Stimulated activated CD4-positive, alpha-beta T cell treated with anti-CD3 and anti-CD28 coated beads, Interleukin-4, amount 100 ng/mL, for 24 hours (primary cell): Measurements from ENCODE around the gene LCP1.
"Not testable (repeated sequence)": the region's sequence is repeated elsewhere in the genome, so short reads cannot be mapped to it uniquely, and the experiment has no call there.

Experiments used
- DNase-seq: peaks from one replicate; pipeline ENCODE4 v3.0.0-alpha.2; 2020

Gene LCP1, protein sequence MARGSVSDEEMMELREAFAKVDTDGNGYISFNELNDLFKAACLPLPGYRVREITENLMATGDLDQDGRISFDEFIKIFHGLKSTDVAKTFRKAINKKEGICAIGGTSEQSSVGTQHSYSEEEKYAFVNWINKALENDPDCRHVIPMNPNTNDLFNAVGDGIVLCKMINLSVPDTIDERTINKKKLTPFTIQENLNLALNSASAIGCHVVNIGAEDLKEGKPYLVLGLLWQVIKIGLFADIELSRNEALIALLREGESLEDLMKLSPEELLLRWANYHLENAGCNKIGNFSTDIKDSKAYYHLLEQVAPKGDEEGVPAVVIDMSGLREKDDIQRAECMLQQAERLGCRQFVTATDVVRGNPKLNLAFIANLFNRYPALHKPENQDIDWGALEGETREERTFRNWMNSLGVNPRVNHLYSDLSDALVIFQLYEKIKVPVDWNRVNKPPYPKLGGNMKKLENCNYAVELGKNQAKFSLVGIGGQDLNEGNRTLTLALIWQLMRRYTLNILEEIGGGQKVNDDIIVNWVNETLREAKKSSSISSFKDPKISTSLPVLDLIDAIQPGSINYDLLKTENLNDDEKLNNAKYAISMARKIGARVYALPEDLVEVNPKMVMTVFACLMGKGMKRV

GRCh38 chr13:46181840-46182490 lies at the start of gene LCP1:
LCP1 (minus strand) TSS chr13:46182177; CDS start chr13:46159662, 22,515 bp downstream.
- DNase-seq = peak; percentile 84

DNA sequence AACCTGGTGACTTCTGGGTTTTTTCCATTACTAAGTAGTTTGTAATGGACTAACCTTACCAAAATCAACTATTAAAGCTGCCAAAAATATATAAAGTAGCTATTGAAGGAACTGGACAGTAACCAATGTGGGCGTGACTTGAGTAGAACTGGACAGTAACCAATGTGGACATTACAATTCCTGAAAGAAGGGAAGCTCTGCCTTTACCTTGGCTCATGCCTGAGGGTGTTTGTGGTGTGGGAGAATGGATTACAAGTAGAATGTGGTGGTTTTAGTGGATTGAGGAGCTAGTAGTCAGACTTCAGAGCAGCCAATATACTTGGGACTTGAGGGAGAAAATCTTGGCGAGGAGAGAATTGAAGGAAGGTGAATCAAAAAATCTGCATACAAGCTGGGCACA lies 47.3 kb upstream of the LCP1 start:
- no peak for DNase-seq

GRCh38 chr13:46220234-46220633 lies 38.3 kb upstream of the LCP1 start:
- DNase-seq = not testable (repeated sequence)

GRCh38 chr13:46214741-46215140 lies 32.8 kb upstream of the LCP1 start:
- DNase-seq = not testable (repeated sequence)

DNA sequence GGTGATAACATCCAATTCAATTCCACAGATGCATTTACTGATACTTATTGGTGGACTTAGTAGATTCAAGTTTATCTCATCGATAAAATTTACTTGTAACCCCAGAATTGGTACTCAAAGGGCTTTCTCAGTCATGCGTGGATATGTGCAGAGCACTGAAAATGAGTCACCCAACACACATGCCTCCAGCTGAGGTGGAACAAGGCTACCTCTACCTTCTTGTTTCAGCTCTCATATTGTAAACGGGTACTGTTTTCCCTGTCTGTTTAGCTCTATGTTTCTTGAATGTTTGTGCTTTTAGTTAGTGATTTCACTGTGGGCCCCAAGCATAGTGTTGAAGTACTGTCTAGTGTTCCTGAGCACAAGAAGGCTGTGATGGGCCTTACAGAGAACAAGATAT lies 31.3 kb upstream of the LCP1 start:
- DNase-seq = no peak

DNA sequence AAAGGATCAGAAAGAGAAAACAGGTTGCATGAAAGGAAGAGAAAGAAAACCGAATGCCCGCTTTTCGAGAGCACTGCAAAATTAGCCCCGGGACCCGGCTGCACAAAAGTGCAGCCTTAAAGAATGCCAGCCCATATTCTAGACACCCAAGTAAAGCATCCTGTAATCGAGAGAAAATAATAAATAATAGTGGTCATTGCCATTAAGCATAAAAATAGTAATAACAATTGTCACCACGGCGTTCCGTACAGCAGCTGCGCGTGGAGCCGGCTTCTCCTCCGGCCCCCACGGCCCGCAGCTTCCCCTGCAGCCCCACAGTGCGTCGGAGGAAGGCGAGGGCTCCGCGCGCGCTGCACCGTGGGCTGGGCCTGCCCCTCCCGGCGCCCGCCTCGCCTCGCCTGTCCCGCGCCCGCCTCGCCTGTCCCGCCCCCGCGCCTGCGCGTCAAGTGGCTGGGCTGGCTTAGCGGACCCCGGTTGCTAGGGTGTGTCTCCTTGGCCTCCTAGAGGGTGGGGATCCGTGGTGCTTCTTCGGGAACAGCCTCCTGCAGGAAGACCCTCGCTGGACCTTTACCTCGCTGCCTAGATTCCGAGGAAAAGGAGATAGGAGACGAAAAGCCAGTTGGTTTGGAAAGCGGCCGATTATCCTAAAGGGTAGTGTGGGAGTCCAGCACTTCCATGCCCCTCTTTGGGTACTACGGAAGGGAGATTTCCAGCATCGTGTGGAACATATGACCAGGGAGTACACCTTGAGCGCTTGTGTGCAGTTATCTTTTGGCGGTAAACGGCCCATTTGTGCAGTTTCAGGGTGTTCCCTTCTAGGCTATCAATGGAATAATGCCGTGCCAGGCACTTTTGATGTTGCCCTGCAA lies 29.7 kb upstream of the LCP1 start, which contains the start of gene LRRC63:
TSS of gene LRRC63 (plus strand) at position 446 of the 869 bp plus-strand sequence. CDS start 1,107 bp downstream, outside the sequence.
- DNase-seq = peak; percentile 82

- DNase-seq = peak; percentile 35
These were observed 29.1 kb upstream of the LCP1 start for GRCh38 chr13:46211116-46211482.

DNA sequence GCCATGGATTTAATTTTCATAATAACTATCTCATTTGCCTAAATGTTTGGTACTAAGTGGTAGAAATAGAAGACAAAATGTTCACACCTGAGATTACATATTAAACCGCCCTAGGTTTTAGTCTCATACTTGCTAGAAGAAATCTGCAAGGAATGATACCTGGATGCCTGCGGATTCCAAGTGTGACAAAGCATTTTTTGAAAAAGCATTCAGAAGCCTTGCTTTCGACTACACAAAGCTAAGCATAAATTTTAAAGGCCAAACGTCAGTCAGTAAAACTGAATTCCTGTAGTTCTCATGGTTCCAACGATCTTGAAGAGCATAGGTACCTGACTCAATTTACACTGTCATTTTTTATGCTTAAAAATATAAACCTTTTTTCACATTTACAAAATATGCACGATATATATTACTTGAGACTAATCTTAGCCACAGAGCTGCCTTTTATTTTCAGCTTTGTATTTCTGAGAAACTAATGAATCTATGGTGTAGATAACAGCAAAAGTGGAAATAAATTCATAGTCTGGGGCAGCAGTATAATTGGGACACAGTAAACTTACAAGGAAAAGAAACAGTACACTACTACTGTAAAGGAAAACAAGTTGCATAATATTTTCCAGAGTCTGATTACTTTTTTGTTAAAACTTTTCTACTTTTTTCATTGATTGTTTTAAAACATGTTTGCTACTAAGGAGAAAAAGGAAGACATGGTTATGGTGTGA lies 28.5 kb upstream of the LCP1 start:
- no peak for DNase-seq

DNA sequence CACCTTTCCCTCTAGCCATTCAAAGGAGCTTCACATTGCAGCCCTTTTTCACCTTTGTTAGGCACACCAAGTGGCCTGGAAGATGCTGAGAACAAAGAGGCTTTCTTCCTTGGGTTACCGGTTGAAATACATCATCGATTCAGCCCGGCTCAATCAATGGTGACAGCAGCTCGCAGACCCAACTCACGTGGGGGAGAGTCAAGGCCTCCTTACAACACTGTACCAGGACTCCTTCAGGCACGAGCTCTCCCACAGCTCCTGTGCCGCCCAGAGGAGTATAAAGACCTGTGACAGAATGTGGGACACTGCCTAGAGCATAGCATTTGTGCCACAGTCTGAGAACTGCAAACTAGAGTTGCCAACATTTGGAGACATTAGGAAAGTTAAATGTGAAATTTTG lies 25.9 kb upstream of the LCP1 start:
- no peak for DNase-seq

- no peak for DNase-seq
These were observed 24.2 kb upstream of the LCP1 start for GRCh38 chr13:46206143-46206542.

GRCh38 chr13:46202966-46203365 lies 21.0 kb upstream of the LCP1 start:
- no peak for DNase-seq

DNA sequence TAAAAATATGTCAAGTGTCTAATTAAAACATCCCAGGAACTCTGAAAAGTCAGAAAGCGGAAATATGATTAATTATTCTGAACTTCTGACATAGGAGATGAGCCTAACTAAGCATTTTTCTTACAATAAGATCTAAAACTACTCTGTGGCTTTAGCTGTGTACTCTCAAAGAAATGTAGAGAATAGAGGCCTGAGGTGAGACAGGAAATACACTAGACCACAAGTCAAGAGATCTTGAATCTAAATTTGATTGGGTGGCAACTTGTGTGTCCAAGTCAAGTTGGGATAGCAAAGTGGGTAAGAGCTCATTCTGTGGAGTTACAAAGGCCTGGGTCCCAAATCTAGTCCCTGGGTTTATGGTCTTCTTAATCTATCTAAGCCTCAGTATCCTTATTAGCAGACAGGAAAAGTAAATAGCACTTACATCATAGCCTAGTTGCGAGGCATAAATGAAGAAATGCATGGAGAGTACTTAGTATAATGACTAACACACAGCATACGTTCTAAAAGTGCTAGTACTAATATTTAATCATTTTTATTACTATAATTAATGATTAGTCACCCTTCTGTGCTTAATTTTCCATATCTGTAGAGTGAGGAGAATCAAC lies 20.3 kb upstream of the LCP1 start:
- no peak for DNase-seq

GRCh38 chr13:46198696-46199193 lies 16.8 kb upstream of the LCP1 start:
- no peak for DNase-seq

- DNase-seq = no peak
These were observed 15.5 kb upstream of the LCP1 start for GRCh38 chr13:46197299-46198048.

- no peak for DNase-seq
These were observed 13.0 kb upstream of the LCP1 start for GRCh38 chr13:46195016-46195415.

DNA sequence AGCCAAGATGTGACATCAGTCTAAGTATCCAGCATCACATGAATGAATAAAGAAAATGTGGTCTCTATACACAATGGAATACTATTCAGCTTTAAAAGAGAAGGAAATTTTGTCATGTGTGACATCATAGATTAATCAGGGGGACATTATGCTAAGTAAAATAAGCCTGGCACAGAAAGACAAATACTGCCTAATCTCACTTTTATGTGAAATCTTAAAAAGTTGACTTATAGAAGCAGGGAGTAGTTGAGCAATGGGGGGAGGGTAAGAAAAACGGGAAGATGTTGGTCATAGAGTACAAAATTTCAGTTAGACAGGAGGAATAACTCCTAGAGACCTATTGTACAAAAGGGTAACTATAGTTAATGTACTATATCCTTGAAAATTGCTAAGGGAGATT lies 10.4 kb upstream of the LCP1 start:
- DNase-seq = no peak

- no peak for DNase-seq
These were observed 3.7 kb upstream of the LCP1 start for GRCh38 chr13:46185634-46186033.

DNA sequence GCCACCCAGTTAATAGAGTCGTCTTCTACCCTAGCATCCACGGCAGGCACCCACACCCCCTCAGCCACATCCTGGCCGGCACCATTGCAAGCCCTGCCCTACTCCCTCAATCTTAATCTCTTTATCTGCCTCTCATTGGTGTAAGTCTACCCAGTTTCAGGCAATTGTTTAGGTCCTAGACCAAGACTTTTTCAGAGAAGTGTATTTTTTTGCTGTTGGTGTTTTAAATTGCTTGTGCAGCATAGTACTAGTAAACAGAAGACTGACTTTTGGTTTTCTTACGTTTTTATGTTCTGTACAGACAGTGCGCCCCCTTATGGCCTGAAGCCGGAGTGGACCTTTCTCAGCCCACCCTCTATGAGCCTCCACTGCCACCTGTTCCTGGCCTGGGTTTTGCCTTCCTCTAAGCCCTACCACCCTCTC lies 2.3 kb upstream of the LCP1 start:
- DNase-seq = peak; percentile 83

DNA sequence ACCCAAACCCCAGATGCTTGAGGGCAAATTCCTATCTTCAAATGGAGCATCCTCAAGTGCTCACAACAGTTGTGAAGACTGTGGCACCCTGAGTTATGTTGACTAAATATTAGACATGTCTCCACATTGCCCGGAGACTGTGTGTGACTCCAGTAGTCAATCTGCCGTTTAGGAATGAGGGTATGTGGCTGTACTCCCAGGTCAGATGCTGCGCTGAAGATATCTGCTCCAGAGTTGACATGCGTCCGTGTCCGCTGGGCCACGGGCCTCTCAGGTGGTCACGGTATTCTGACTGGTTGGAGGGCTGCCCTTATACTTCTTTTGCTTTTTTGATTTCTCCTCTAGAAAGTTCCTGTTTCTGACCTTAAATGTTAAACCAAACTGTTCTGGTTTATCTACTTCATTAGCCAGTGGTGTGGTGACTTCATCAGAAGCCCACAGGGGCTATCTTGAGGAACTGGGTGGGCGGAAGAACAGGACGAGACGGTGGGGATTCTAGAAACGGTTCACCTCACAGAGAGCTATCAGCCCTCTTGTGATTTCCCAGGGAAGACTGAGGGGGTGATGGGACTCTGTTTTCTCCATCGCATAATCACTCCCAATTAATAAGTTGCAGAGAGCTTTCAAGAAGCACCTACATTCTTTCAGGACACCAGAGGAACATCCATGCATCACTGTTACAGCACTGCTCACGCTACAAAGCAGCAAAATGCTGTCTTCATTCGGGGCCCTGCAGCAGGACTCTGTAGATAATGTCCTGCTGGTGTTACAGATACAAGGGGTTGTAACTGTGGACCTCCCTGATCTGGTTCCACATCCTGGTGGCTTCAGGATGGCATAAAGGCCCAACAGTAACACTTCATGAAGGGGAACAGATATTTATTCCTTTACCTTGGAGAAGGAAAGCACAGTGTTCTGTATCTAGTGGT lies 1.3 kb upstream of the LCP1 start:
- DNase-seq = no peak

GRCh38 chr13:46182491-46182877 lies 507 bp upstream of the LCP1 start:
- no peak for DNase-seq
